ENCODE data around the gene TMEM106C. TPM values are rescaled to one million over a fixed set of nuclear protein-coding genes. Genes with fewer than 3 reads are reported as not detected.

The TMEM106C gene, protein sequence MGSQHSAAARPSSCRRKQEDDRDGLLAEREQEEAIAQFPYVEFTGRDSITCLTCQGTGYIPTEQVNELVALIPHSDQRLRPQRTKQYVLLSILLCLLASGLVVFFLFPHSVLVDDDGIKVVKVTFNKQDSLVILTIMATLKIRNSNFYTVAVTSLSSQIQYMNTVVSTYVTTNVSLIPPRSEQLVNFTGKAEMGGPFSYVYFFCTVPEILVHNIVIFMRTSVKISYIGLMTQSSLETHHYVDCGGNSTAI
- polyA plus RNA-seq (ENCODE audit: insufficient read length) = 134 TPM
- long read RNA-seq, donor 1, transcript TMEM106C-220 (8 exons, 810 nt) = major isoform, 22 of 93 reads
- long read RNA-seq, donor 1, transcript TMEM106C-201 (8 exons, 1,394 nt) = minor isoform, 17 of 93 reads
- long read RNA-seq, donor 1, partial matches to known transcripts = 41 of 93 reads
- long read RNA-seq, donor 1, other reads (novel, unspliced or antisense) = 0 of 93 reads
- long read RNA-seq, donor 2, transcript TMEM106C-220 (8 exons, 810 nt) = major isoform, 12 of 33 reads
- long read RNA-seq, donor 2, transcript TMEM106C-201 (8 exons, 1,394 nt) = minor isoform, 9 of 33 reads
- long read RNA-seq, donor 2, transcript TMEM106C-212 (3 exons, 321 nt) = minor isoform, 5 of 33 reads
- long read RNA-seq, donor 2, partial matches to known transcripts = 0 of 33 reads
- long read RNA-seq, donor 2, other reads (novel, unspliced or antisense) = 0 of 33 reads
- long read RNA-seq, donor 3, transcript TMEM106C-220 (8 exons, 810 nt) = major isoform, 8 of 26 reads
- long read RNA-seq, donor 3, transcript TMEM106C-201 (8 exons, 1,394 nt) = major isoform, 8 of 26 reads
- long read RNA-seq, donor 3, partial matches to known transcripts = 5 of 26 reads
- long read RNA-seq, donor 3, other reads (novel, unspliced or antisense) = 0 of 26 reads
- long read RNA-seq, donor 4, partial matches to known transcripts = 0 of 3 reads
- long read RNA-seq, donor 4, other reads (novel, unspliced or antisense) = 0 of 3 reads
- long read RNA-seq, donor 5, transcript TMEM106C-201 (8 exons, 1,394 nt) = minor isoform, 19 of 64 reads
- long read RNA-seq, donor 5, transcript TMEM106C-212 (3 exons, 321 nt) = minor isoform, 7 of 64 reads
- long read RNA-seq, donor 5, transcript TMEM106C-220 (8 exons, 810 nt) = major isoform, 30 of 64 reads
- long read RNA-seq, donor 5, partial matches to known transcripts = 0 of 64 reads
- long read RNA-seq, donor 5, other reads (novel, unspliced or antisense) = 0 of 64 reads
- long read RNA-seq, donor 6, transcript TMEM106C-201 (8 exons, 1,394 nt) = minor isoform, 7 of 45 reads
- long read RNA-seq, donor 6, transcript TMEM106C-211 (3 exons, 587 nt) = minor isoform, 5 of 45 reads
- long read RNA-seq, donor 6, transcript TMEM106C-220 (8 exons, 810 nt) = major isoform, 10 of 45 reads
- long read RNA-seq, donor 6, partial matches to known transcripts = 18 of 45 reads
- long read RNA-seq, donor 6, other reads (novel, unspliced or antisense) = 0 of 45 reads
- long read RNA-seq, donor 7, transcript TMEM106C-220 (8 exons, 810 nt) = minor isoform, 19 of 74 reads
- long read RNA-seq, donor 7, transcript TMEM106C-201 (8 exons, 1,394 nt) = major isoform, 21 of 74 reads
- long read RNA-seq, donor 7, partial matches to known transcripts = 20 of 74 reads
- long read RNA-seq, donor 7, other reads (novel, unspliced or antisense) = 0 of 74 reads
- long read RNA-seq, donor 8, transcript TMEM106C-201 (8 exons, 1,394 nt) = major isoform, 6 of 18 reads
- long read RNA-seq, donor 8, transcript TMEM106C-220 (8 exons, 810 nt) = major isoform, 6 of 18 reads
- long read RNA-seq, donor 8, partial matches to known transcripts = 0 of 18 reads
- long read RNA-seq, donor 8, other reads (novel, unspliced or antisense) = 0 of 18 reads

DNA sequence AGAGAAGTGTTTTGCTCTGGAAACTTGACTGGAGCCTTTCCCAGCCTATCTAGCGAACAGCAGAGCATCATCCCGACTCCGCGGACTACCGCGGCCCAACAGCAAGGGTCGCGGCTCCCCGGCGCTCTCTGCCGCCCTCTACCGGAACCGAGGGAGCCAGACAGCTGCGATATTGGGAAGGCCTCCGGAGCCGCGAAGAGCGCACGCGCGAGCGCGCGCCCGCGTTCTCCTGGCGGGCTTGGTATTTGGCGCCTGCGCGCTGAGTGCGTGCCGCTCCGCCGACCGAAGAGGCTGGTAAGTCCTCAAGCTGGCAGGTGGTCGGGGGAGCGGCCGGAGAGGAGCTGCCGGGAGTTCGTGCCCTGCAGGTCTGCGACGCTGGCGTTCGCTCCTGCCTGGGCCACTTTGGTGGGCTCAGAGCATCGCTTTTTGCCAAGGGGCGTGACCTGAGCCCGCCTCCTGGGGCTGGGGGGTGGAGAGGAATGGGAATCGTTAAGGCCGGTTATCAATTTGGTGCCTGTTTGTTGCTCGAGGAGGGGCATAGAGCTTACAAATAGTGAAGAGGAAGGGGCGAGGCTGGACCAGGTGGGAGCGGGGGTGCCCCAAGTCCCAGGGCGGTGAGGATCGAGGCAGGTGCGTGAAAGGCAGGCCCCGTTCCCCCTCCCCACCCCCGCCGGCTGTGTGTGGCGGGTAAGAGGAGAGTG, at the start of gene TMEM106C:
Gene TMEM106C (plus strand): TSS at position 257 of the 701 bp plus-strand sequence. CDS start 641 bp downstream, outside the sequence.
- DNase-seq = peak; percentile 95

DNA sequence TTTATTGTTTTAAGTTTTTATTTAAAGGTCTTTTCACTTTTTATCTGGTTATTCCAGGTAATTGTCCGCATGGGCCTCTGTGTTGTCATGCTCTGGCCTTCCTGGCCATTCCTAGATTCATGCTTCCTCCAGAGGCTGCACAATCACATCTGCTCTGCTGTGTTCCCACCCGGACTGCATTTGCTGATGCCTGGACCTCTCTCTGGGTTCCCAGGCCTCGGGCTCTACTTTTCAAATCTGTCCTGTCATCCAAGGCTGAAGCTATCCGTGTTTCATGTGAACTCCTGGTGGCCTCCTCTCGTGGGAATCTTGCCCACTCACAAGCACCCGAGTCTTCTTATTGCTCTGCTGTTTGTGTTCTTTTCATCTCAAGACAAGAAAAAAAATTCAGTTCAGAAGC, 42.5 kb upstream of the TMEM106C start:
- DNase-seq = no peak

DNA sequence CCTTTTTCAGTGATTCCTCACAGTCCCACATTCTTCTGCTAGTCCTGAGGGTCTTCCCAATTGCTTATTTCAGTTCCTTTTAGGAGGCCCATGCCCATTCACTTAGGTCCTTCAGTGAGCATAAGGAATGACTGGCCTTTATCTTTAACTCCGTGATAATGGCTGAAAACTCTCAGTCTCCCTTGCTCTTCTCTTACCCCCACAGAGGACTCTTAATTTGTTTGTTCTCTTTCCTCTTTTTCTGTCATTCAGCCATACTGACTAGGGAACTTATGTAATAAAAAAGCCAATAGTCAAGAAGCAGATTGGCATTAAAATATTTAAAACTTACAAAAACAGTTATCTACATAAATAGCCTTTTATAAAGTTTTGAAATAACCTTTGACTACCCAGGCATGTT, 41.5 kb upstream of the TMEM106C start:
- DNase-seq = no peak

DNA sequence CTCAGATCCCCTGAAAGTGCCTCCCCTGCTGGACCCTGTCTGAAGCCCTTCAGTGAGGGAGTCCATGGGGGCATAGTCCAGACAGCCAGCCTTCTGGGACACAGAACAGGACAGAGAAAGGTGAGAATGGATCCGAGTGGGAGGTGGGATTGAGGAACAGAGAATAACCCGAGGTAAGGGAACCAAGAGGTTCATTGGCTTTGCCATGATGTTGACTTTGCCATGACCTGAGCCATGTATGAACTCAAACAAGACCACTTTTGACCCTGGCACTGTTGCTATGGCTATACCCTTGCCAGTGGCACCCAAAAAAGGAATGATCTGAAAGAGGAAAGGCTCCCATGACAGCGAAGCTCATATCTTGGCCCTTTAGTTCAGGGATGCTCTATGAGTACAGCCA, 36.0 kb upstream of the TMEM106C start:
- no peak for DNase-seq

DNA sequence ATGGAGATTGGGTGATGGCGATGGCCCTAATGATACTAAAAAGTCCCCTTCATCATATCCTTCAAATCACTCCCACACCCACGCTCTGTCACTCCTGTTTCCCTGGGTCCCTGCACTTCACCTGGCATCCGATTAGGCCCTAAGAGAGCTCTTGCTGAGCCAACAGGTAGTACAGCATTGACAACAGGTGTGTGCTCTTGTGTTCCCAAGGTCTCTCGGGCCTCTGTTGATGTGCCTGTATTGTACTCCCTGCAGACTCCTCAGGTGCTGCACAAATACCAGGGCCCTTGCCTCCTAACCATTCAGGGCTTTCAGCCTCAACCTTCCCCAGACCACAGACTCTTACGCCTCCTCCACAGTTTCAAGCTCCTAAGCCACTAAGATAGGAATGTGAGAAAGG, 32.8 kb upstream of the TMEM106C start:
- DNase-seq = no peak

DNA sequence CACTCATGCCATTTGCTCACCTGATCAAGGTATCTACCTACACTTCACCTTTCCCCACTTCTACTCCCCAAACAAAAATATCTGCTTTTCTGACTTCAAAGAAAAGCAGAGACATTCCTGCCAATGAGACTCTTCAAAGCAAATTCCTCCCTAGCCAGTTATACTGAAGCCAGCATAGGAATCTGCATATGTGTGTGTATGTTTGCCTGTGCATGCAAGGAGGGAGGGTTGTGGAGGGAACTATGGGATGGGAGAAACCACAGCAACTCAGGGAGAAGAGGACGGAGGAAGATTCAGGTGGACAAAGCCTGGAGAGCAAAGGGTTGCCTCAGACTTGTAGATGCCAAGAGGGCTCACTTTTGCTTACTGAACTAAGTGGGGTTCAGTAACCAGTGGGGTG, 32.2 kb upstream of the TMEM106C start:
- DNase-seq = no peak

DNA sequence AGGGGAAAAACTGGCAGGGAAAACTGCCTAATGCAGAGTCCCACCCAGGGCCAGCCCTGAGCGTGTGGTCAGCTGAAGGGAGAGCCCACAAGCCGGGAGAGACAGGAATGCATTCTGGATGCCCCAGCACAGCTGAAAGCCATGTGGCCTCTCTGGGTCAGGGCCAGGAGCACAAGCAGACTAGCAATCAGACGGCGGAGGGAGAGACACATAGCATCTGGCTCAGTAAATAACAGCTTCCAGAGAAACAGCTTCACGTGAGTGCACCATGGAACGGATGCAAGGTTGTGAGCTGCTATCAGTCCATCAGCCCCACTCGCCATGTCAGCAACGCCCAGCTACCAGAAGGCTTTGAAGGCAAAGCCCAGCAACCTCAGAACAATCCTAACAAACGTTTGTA, 28.2 kb upstream of the TMEM106C start:
- DNase-seq = no peak

DNA sequence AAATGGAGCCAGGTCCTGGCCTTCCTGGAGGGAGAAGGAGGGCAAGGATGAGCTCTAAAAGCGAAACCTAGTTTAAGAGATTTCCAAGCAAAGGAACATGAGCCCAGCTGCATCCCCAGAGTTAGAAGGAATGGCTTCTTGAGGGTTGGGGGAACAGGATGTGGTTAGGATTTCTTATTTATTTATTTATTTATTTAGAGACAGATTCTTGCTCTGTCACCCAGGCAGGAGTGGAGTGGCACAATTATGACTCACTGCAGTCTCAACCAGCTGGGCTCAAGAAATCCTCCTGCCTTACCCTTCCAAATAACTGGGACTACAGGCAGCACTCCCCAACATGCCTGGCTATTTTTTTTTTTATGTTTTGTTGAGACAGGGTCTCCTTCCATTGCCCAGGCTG, 25.3 kb upstream of the TMEM106C start:
- DNase-seq = no peak

DNA sequence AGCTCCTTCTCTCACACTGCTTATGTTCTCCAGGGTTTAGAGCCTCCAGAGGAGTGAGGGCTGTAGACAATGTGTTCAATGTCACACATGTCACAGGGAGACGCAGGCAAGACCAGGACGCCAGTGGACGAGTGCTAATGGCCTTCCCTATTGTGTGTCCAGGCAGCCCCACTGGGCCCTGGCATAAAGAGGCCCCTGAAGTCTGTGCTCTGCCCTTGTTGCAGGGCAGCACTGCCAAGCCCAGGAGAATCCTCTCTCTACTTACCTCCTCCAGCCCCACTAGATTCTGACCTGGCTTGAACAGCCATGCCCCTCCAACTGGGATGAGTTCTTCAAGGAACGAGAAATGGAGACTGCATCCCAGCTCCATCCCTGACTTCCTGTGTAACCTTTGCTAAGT, 24.8 kb upstream of the TMEM106C start:
- DNase-seq = no peak

DNA sequence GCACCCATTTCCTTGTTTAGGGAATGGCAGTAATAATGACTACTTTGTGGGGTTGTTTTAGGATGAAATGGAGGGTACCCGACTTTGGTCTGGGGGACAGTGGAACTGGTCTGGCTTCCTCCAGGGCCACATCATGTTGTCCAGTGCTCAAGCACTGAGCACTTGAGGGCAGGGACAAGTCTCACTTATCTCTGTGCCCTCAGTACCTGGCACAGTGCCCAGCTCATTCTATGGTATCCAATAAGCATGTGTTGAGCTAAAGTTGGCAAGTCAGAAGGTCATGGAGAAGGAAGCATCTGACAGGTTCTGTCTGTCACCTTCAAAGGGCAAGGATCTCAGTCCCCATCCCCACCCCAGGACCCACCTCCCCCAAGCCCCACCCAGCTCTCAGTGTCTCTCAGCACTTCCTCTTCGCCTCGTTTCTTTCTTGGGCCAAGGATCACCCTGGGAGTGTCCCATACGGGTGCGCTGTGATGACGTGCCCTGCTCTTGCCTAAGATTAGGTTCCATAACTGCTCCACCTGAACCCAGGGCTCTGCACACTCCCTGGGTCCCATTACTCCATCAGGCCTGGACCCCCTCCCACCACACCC, 24.3 kb upstream of the TMEM106C start:
- no peak for DNase-seq

DNA sequence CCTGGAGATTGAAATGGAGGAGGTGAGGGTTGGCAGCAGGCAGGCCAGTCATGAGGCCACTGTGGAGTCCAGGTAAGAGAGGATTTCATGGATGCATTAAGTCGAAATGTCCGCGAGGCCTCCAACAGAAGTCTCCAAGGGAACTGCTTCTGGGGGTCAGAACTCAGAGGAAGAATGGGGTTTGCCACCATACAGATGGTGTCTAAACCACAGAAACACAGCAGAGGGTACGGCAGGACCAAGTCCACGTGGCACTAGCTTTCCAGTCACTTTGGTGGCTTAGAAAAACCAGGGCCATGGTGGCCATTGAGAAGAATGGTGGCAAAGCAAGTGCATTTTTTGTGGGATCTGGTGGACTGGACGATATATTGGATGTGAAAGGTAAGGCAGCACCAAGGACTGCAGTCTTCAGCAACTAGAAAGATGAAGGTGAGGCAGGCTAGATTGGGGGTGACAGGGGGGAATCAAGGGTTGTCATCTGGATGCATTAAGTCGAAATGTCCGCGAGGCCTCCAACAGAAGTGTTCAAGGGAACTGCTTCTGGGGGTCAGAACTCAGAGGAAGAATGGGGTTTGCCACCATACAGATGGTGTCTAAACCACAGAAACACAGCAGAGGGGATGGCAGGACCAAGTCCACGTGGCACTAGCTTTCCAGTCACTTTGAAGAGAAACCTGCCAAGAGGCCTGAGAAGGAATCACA, 22.5 kb upstream of the TMEM106C start:
- no peak for DNase-seq

DNA sequence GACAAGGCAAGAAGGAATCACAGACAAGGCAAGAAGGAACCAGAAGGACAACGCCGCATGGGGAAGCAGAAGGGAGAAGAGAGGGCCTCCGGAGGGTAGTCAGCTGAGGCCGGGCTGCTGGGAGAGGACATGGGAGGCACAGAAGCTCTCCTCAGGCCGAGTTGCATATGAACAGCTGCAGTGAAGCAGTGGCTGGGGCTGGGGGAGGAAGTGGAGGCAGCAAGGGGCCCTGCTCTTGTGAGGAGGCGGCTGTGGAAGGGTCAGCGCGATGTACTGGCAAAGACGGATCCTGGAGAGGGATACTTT, 22.0 kb upstream of the TMEM106C start:
- no peak for DNase-seq

DNA sequence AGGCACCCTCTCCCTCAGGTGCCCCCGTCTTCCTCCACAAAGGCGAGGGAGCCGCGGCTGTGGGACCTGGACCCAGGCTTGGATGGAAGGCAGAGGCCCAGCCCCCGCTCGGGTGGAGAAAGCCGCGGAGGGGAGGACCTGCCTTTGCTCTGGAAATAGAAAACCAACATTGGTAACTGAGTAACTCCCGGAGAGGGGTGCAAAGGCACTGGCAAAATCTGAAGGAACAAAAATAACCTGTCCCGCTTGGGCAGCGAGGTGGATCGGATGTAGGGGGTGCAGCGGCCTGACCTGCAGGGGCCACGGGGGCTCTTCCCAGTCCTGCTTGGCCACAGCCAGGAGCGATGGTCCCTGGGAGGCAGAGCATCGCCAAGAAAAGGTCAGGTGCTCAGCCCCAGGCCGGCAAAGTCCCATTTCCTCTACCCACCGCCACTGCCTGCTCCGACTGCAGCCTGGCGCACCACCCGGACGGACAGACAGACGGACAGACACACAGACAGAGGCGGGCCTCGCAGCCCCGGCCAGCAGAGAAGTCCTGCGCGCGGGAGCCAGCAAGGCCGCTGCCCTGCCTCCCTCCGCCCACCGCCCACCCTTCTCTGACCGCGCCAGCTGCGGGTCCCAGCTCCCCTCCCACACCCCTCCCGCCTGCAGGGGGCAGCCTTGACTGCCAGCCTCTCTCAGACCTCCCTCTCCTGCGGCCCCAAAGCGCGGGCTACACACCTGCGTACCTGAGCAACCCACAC, 21.4 kb upstream of the TMEM106C start:
- DNase-seq = no peak

DNA sequence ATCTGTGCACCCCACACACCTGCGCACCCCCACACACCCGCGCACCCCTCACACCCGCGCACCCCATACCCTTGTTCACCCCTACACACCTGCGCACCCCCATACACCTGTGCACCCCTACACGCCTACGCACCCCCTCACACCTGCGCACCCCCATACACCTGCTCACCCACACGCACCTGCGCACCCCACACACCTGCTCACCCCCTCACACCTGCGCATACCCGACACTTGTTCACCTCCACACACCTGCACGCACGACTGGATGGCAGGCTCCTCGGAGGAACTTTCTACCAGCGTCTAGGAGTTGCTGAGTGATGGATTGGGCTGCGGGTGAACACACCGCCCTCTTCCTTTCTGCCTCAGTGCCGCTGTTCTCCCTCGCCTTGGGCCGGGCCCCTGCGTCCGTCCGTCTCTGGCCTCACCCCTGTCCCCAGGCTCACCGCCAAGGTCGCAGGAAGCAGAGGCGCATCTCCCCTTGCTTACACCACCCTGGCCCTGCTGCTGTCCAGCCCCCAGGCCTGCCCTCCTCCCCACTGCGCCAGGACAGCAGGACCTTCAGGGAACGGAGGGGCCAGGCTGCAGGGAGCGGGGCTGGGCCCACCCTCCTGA, 20.7 kb upstream of the TMEM106C start:
- DNase-seq = no peak

DNA sequence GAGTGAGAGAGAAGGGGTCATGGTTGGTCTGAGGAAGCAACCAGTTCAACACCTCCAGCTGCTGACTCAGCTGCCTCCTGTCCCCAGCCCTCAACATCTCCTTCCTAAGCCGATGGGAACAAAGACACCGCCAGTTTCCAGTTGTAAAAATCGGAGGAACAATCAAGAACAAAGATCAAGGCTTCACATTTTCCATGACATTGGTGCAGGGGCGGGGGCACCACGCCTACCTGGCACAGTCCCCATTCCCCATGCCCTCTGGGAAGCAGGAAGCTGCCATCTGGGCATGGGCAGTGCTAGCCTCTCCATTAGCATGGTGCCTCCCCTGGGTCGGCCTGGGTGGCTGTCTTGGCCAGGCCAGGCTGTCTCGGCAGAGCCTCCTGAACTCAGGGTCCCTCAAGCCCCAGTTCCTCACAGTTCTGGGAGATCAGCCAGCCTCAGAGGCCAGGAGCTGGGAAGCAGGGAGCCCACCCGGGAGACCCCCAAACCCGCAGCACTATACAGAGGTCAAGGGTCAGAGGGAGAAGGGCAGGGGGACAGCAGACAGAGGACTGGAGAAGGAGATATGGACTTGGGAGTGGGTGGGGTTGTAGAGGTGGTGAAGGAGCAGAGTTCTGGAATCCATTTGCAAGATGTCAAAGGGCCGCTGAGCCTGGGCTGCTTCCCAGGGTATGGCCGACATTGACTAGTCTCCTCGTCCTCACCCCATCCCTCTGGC, 19.6 kb upstream of the TMEM106C start:
- no peak for DNase-seq

DNA sequence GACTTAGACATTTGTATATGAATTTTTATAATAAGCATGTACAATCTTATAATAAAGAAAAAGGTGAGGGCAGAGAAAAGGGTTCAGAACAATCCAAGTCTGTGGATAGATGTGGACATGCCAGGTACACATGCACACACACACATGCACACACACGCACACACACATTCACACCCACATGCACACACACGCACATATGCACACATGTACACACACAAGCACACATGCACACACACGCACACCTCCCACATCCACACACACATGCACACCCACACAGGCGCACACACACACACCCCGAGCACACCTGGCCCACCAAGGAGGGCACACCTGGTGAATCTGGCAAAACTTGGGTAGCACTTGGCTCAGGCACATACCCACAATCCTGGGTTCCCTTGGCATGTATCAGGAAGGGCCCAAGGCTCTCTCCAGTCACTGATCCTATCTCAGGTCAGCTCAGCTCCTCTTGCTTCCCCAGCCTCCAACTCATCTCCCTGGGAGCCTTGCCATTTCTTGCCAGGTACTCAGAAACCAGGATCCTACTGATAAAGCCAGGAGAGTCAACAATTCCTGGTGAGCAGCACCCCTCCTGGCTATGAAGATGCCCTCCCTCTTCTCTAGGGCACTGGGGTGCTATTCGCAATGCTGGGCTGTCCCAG, 18.6 kb upstream of the TMEM106C start:
- DNase-seq = no peak

DNA sequence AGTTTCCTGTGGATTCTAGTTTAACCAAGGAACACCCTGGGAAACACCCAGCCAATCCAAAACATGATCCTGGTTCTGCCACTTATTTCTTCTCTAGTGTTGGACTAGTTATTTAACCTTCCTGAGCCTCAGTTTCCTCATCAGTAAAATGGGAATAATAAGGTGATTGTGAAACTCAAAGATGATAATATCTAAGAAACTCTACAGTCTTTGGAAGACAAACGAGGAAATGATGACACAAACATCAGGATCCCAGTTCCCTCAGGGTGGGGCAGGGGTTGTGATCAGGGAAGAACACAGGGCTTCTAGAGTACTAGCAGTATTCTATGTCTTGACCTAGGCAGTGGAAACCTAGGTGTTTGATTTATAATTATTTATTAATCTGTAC, 18.1 kb upstream of the TMEM106C start:
- DNase-seq = no peak

All from left kidney (tissue), 8 donors.